ENCODE measurements around the gene SLC66A2. TPM values are rescaled to one million over a fixed set of nuclear protein-coding genes. Genes with fewer than 3 reads are reported as not detected.

Gene SLC66A2
- total and polyA plus RNA-seq, 10 of the 15 experiments (the other 5 are each of a cell fraction or from before 2014, with no cell fraction given): 0.69 to 42.5 (median 14.8) TPM

- no peak for ATAC-seq
- Histone ChIP-seq H4K20me1 (ENCODE audit: control insufficient read depth, insufficient read depth) (peaks cover 11% of the 10 kb centered on the region; the same call in 1 of the 2 replicates), H3K4me3 (0 out of 2 replicates have a peak overlapping the region, but pooled peaks have one; percentile 30), H2AFZ (ENCODE audit: control insufficient read depth, low read depth, low read length) (no peak overlapping the region), H3K9me3 (replicated peaks; ENCODE audit: control insufficient read depth, insufficient read depth, low read length) (no peaks in the 10 kb centered on the region), H3K79me2 (ENCODE audit: control insufficient read depth, insufficient read depth, low read length) (peaks cover 85% of the 10 kb centered on the region), H3K9ac (ENCODE audit: control insufficient read depth, insufficient read depth, low read length) (no peak overlapping the region), H3K27ac (ENCODE audit: control insufficient read depth, insufficient read depth) (no peak overlapping the region), H3K36me3 (ENCODE audit: control insufficient read depth in 2 of 2, insufficient read depth in 2 of 2, low read length in 1 of 2) (peaks cover 2 to 11% of the 10 kb centered on the region in 2 experiments; a peak in 3 of 4 replicates), H3K27me3 (replicated peaks in 1 of 2; ENCODE audit: control insufficient read depth in 2 of 2, insufficient read depth in 2 of 2, low read length in 1 of 2) (no peaks in the 10 kb centered on the region), H3K4me1 (ENCODE audit: control insufficient read depth, insufficient read depth, low read length) (no peaks in the 10 kb centered on the region; the same call in 1 of the 2 replicates), H3K4me2 (ENCODE audit: control insufficient read depth, insufficient read depth) (peak overlapping the region; percentile 30)
- POLR2A ChIA-PET: interaction anchor here (0.6 to 1.3 kb wide), 5 partner anchors 19 to 172 kb away, joined by 3 to 4 read pairs (median 3); no protein-coding TSS in a partner anchor
- SMC1A ChIA-PET (ENCODE audit: uncharacterized antibody, unreplicated experiment): interaction anchor here (0.6 to 2.4 kb wide), 8 partner anchors 9 to 922 kb away, joined by 3 to 8 read pairs (median 3); no protein-coding TSS in a partner anchor
- DNase-seq (ENCODE audit: low read depth, low spot score): no peak
- no peak for FAIRE-seq
- no TSS peak for BruUV-seq (replicated peaks)
- intact Hi-C loops (cut with micrococcal nuclease; ENCODE audit: unreplicated experiment) (loop anchor here (5.0 to 10.0 kb wide), 5 partner anchors 33 to 303 kb away; partner anchors contain the start of genes KCNG2, RBFA and SLC66A2), in situ Hi-C loops (cut with MboI) (no loop called here)
- no peak for TF ChIP-seq PAX8 (IDR thresholded peaks at IDR 0.05)
- TF ChIP-seq SRF (IDR thresholded peaks at IDR 0.05; ENCODE audit: low read depth in 2 of 2, low read length in 2 of 2): no peak
- no peak for TF ChIP-seq CBX3 (IDR thresholded peaks at IDR 0.05; ENCODE audit: borderline replicate concordance, low read depth)
- TF ChIP-seq BRCA1 (IDR thresholded peaks at IDR 0.05; ENCODE audit: low read depth, low read length): no peak
- TF ChIP-seq NR2F1 (conservative IDR thresholded peaks at IDR 0.05): no peak
- TF ChIP-seq ATF7 (IDR thresholded peaks at IDR 0.05; ENCODE audit: low read depth): no peak
- CTCF ChIA-PET: interaction anchor here (0.6 to 1.8 kb wide), 5 partner anchors 18 to 162 kb away, joined by 3 to 6 read pairs (median 3); no protein-coding TSS in a partner anchor
- RAD21 ChIA-PET (ENCODE audit: unreplicated experiment): interaction anchor here (1.4 to 2.4 kb wide), 4 partner anchors 22 to 49 kb away, joined by 3 to 9 read pairs (median 6); partner anchors contain the start of gene RBFA
- 91% methylated on average over 12 of the region's 12 CpGs for WGBS (ENCODE audit: insufficient coverage, insufficient replicate concordance, low lambda C conversion rate, missing lambda C conversion rate)
Measured at GRCh38 chr18:79985172-79985571, 33.7 kb upstream of the SLC66A2 start.

- in situ Hi-C loops (cut with MboI): no loop called here
- DNase-seq (ENCODE audit: low read depth, low spot score) (no peak), ATAC-seq (no peak), FAIRE-seq (no peak)
- Histone ChIP-seq H3K27ac (ENCODE audit: control insufficient read depth, insufficient read depth) (no peak overlapping the region), H3K4me3 (no peak overlapping the region), H3K79me2 (ENCODE audit: control insufficient read depth, insufficient read depth, low read length) (peaks cover 95% of the 10 kb centered on the region), H3K9ac (ENCODE audit: control insufficient read depth, insufficient read depth, low read length) (no peak overlapping the region), H3K27me3 (replicated peaks in 1 of 2; ENCODE audit: control insufficient read depth in 2 of 2, insufficient read depth in 2 of 2, low read length in 1 of 2) (no peaks in the 10 kb centered on the region), H4K20me1 (ENCODE audit: control insufficient read depth, insufficient read depth) (peaks cover 11% of the 10 kb centered on the region; the same call in 1 of the 2 replicates), H3K4me2 (ENCODE audit: control insufficient read depth, insufficient read depth) (no peak overlapping the region), H3K4me1 (ENCODE audit: control insufficient read depth, insufficient read depth, low read length) (no peaks in the 10 kb centered on the region; the same call in 1 of the 2 replicates), H2AFZ (ENCODE audit: control insufficient read depth, low read depth, low read length) (no peak overlapping the region), H3K36me3 (ENCODE audit: control insufficient read depth in 2 of 2, insufficient read depth in 2 of 2, low read length in 1 of 2) (peaks cover 2 to 16% of the 10 kb centered on the region in 2 experiments; a peak in 3 of 4 replicates), H3K9me3 (replicated peaks; ENCODE audit: control insufficient read depth, insufficient read depth, low read length) (no peaks in the 10 kb centered on the region)
- BruUV-seq (replicated peaks): no TSS peak
- WGBS (ENCODE audit: insufficient coverage, insufficient replicate concordance, low lambda C conversion rate, missing lambda C conversion rate): 88% methylated on average over 7 of the region's 7 CpGs
- TF ChIP-seq ZNF274 (IDR thresholded peaks at IDR 0.05; ENCODE audit: insufficient read depth, insufficient read length) (no peak), CHD2 (IDR thresholded peaks at IDR 0.05; ENCODE audit: borderline replicate concordance, low read depth, low read length) (no peak), KDM1A (IDR thresholded peaks at IDR 0.05; ENCODE audit: borderline replicate concordance) (no peak), ZNF24 (IDR thresholded peaks at IDR 0.05) (no peak), BACH1 (IDR thresholded peaks at IDR 0.05; ENCODE audit: borderline replicate concordance) (no peak), POLR2A (IDR thresholded peaks at IDR 0.05; ENCODE audit: low read depth, low read length) (no peak), TARDBP (IDR thresholded peaks at IDR 0.05; ENCODE audit: borderline replicate concordance) (no peak)
- ChIA-PET RAD21 (ENCODE audit: unreplicated experiment) (interaction anchor here (1.5 to 2.4 kb wide), 2 partner anchors 20 to 37 kb away, joined by 4 to 8 read pairs; no protein-coding TSS in a partner anchor), POLR2A (no interaction called here), CTCF (interaction anchor here (1.4 to 2.4 kb wide), 5 partner anchors 17 to 163 kb away, joined by 3 to 7 read pairs (median 5); partner anchors contain the start of gene RBFA), SMC1A (ENCODE audit: uncharacterized antibody, unreplicated experiment) (interaction anchor here (0.6 to 2.2 kb wide), 4 partner anchors 15 to 121 kb away, joined by 3 to 6 read pairs (median 4); no protein-coding TSS in a partner anchor)
- intact Hi-C loops (cut with micrococcal nuclease; ENCODE audit: unreplicated experiment): loop anchor here (10.0 kb wide), 1 partner anchor 189 kb away; the partner anchor contains the start of gene KCNG2
Measured at GRCh38 chr18:79983793-79984192, 32.3 kb upstream of the SLC66A2 start.

All from GM12878 (cell line).